UCSD-AML1 (cell line): ENCODE measurements around the gene RPS8.
A peak's percentile ranks its signal among the peaks of the same experiment; 100 is the strongest.
"Not testable (repeated sequence)": the region's sequence is repeated elsewhere in the genome, so short reads cannot be mapped to it uniquely, and the experiment has no call there.

ENCODE experiments used
- DNase-seq: peaks from one replicate; lab custom pipeline; 2025; ENCODE audit not compliant: unreplicated experiment; lab: John Stamatoyannopoulos, UW

Gene RPS8

DNA sequence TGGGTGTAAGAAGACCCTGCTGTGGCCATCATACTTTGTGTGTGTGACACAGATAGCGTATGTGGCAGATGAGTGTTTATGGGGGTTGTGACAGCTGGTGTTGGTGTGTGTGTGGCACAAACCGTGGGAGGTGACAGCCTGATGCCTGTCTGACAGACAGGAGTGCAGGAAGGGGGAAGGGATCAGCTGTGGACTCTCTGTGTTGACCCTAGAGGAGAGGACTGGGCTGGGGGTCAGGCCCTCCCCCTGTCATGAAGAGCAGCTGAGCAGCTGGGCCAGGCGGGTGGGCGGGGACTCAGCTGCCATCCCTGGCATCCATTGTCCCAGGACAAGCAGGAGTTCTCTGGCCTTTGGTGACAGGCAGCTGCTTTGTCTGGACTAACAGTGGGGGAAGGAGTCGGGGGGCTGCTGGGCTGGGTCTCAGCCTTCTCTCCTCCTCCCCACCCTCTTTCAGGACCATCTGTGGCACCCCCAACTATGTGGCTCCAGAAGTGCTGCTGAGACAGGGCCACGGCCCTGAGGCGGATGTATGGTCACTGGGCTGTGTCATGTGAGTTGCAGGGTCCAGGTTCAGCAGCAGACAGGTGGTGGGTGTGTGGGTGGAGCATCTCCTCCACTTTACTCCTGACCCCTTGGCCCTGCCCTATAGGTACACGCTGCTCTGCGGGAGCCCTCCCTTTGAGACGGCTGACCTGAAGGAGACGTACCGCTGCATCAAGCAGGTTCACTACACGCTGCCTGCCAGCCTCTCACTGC lies 27.1 kb downstream of the RPS8 start:
- no peak for DNase-seq

DNA sequence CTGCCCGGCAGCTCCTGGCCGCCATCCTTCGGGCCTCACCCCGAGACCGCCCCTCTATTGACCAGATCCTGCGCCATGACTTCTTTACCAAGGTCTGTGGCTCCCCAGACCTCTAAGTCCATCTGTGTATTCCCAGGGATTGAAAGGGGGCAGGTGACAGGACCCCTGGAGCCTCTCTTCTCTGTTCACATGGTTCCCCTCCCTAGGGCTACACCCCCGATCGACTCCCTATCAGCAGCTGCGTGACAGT lies 27.6 kb downstream of the RPS8 start:
- DNase-seq, result no peak

GRCh38 chr1:44803312-44804095 lies 28.2 kb downstream of the RPS8 start:
- no peak for DNase-seq

- DNase-seq, result no peak
These were observed 30.1 kb downstream of the RPS8 start for GRCh38 chr1:44805311-44806024.

DNA sequence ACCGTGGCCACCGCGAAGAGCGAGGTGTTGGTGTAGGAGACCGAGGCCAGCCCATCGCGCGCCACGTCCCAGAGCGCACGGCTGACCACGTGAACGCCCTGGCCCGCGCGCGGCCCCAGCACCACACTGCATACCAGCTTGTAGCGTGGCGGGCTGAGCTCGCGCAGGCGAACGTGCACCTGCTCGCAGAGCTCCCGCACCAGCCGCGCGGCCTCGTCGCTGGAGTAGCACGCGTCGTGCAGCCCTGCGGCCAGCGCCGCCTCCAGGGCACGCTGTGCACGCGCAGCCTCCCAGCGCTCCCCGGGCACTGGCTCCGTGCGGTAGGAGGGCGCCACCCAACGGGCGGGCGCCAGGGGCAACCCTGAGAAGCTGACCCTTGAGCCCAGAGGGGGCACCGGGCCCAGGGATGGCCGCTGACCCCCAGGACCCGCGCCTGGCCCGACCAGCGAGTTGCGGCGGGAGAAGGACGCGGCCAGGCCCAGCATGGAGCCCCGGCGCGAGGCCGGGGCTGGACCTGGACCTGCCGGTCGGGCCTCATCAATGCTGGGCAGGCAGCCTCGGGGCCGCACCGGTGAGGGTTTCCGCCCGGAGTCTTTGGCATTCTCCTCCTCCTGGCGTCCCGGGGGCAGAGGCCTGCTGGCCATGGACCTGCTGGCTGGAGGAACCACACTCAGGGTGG lies 30.8 kb downstream of the RPS8 start:
- no peak for DNase-seq

DNA sequence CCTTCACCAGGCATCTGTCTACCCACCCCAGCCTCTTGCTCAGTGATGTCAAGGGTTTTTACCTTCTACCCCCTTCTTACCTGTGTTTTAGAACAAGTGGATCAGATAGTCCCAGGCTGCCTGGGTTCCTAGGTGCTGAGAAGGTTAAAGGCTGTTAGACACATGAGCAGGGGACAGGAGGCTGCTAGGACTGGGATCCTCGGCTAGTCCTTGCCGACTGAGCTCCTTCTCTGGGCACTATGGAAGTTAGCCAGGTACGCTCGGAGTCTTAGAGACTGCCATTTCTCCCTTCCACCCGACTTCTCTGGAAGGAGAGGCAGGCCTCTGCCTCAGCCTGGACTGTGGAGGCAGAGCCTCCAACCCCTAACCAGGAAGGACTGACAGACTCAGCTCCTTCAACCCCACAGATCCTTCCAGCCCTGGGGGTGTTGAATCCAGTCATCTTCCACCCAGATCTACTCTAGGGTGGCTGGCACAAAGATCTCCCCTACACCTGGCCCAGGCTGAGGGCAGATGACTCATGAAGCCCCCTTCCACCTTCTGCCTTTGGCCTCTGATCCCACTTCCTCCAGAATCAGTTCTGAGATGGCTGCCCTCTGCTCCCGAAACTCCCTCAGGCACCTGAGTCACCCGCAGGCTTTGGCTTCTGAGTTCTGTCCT lies 31.5 kb downstream of the RPS8 start, which contains the start of gene DYNLT4:
TSS of gene DYNLT4 (minus strand) at position 648 of the 660 bp plus-strand sequence. CDS start 683 bp downstream, outside the sequence.
- DNase-seq, result no peak

GRCh38 chr1:44807364-44808062 lies 32.2 kb downstream of the RPS8 start:
- DNase-seq, result peak; percentile 96

GRCh38 chr1:44808063-44808937 lies 33.0 kb downstream of the RPS8 start, which contains the start of gene BTBD19:
Gene BTBD19 (plus strand): TSS chr1:44808523. CDS start chr1:44808821, 298 bp downstream.
- DNase-seq, result peak; percentile 69

DNA sequence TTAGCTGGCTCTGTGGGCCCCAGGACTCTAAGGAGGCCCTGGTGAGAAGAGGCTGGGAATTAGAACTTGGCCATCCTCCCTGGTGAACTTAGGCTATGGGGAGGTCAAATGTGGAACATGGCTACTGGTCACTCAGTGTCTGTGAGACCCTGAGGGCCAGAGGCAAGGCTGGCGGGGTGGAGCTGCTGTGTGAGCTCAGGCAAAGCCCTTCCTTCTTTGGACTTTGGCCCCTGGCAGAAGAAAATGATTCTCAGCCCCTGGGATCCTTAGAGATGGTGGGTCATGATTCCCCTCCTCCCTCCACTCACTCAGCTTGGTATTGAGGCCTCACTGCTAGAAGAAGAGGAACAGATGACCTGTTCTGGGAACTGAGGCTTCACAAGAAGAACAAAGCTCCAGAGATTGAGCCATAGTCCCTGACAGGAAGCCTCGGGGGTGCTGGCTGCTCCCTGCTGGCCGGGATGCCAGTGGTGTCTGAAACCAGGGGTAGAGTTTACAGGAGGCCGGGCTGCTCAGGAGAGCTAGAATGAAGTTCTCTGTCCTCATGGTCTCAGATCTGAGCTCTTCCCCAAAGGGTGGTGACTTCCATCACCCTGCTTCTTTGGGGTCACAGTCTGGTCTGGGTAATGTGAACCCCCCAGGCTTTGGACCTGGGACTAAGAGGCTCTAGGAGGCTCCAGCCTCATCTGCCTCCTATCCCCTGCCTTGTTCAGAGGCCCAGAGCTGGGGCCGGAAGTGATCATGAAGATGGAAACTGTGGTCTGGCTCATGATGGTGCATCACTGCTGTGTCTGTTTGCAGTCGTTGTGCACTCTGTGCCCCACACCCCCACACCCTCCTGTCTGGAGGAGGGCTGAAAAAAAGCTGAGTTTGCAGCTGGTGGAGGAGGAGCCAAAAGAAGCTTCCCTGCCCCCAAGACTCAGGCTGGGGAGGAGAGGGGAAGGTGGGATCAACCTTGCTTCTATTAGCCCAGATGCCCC lies 33.9 kb downstream of the RPS8 start:
- peak; percentile 76 for DNase-seq

DNA sequence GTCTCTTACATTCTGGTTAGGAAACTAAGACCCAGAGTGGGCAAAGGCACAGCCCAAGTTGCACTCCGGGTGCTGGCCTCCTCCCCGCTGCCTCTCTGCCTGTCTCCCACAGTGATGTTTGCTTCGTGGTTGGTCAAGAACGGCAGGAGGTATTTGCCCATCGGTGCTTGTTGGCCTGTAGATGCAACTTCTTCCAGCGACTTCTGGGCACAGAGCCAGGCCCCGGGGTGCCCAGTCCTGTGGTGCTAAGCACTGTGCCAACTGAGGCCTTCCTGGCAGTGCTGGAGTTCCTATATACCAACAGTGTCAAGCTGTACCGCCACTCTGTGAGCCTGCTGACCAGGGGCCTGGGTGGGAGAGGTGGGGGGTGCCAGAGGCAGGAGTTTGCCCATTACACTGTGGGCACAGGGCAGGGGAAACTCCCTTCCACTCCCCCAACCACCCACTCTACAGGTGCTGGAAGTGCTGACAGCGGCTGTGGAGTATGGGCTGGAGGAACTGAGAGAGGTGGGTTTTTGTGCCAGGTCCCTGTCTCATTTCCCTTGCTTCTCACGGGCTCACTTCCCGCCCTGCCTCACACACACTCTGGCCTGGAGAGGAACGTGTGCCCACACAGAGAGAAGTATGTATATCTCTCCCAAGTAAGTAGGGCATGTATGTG lies 34.9 kb downstream of the RPS8 start:
- DNase-seq, result no peak

GRCh38 chr1:44810762-44811105 lies 35.4 kb downstream of the RPS8 start:
- not testable (repeated sequence) for DNase-seq

- DNase-seq, result no peak
These were observed 35.9 kb downstream of the RPS8 start for GRCh38 chr1:44811234-44811633.

DNA sequence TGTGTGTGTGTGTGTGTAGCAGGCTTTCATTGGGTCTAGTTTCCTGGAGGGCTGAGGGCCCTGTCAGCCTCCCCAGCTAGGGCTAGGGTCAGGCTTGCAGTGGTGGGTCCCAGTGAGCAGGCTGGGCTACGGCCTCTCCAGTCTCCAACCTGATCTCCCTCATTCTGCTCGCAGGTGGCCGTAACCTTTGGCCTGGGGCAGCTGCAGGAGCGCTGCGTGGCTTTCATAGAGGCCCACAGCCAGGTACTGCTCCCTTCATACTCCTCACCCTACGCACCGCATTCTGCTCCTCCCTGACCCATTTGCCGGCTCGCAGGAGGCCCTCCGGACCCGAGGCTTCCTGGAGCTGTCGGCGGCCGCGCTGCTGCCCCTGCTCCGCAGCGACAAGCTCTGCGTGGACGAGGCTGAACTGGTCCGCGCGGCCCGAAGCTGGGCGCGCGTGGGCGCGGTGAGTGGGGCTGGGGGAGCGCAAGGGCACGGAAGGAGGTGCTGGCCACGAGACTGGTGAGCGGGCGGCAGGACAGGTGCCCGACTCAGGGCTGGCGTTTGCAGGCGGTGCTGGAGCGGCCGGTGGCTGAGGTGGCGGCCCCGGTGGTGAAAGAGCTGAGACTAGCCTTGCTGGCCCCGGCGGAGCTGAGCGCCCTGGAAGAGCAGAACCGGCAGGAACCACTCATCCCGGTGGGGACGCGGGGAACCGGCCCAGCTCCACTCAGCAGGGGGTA lies 37.6 kb downstream of the RPS8 start:
- DNase-seq, result no peak

DNA sequence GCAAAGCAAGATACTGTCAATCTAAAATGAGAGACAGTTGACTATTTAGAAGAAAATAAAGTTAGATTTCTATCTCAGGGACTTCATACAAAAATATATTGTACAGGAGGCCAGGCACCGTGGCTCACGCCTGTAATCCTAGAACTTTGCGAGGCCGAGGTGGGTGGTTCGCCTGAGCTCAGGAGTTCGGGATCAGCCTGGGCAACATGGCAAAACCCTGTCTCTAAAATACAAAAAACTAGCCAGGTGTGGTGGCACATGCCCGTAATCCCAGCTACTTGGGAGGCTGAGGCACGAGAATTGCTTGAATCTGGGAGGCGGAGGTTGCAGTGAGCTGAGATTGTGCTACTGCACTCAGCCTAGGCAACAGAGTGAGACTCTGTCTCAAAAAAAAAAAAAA lies 40.6 kb downstream of the RPS8 start:
- not testable (repeated sequence) for DNase-seq

- no peak for DNase-seq
These were observed 42.0 kb downstream of the RPS8 start for GRCh38 chr1:44817307-44817706.

- DNase-seq, result no peak
These were observed 42.6 kb downstream of the RPS8 start for GRCh38 chr1:44817771-44818495.
